ENCODE measurements around the gene IRF2BP2.

IRF2BP2 gene

GRCh38 chr1:234593771-234594504 is 16.0 kb downstream of the IRF2BP2 start:
- TF ChIP-seq, protein P1, sequence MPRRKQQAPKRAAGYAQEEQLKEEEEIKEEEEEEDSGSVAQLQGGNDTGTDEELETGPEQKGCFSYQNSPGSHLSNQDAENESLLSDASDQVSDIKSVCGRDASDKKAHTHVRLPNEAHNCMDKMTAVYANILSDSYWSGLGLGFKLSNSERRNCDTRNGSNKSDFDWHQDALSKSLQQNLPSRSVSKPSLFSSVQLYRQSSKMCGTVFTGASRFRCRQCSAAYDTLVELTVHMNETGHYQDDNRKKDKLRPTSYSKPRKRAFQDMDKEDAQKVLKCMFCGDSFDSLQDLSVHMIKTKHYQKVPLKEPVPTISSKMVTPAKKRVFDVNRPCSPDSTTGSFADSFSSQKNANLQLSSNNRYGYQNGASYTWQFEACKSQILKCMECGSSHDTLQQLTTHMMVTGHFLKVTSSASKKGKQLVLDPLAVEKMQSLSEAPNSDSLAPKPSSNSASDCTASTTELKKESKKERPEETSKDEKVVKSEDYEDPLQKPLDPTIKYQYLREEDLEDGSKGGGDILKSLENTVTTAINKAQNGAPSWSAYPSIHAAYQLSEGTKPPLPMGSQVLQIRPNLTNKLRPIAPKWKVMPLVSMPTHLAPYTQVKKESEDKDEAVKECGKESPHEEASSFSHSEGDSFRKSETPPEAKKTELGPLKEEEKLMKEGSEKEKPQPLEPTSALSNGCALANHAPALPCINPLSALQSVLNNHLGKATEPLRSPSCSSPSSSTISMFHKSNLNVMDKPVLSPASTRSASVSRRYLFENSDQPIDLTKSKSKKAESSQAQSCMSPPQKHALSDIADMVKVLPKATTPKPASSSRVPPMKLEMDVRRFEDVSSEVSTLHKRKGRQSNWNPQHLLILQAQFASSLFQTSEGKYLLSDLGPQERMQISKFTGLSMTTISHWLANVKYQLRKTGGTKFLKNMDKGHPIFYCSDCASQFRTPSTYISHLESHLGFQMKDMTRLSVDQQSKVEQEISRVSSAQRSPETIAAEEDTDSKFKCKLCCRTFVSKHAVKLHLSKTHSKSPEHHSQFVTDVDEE (CRISPR knock-in tag; IDR thresholded peaks at IDR 0.05), result no peak
- no peak for ATAC-seq

DNA sequence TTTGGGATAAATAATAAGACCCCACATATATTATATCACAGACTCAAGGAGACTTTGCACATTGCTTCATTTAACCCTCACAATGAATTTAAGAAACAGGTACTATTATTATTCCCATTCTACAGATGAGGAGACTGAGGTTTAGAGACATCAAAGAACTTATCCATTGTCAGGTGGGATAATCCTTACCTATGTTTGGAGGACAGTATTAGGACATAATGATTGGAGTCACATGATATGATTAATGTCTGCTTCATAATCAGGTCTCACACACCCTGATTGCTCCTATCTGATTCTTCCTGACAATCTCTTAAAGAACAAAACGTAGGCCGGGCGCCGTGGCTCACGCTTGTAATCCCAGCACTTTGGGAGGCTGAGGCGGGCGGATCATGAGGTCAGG is 16.9 kb downstream of the IRF2BP2 start:
- no peak for ATAC-seq
- TF ChIP-seq PATZ1 (CRISPR knock-in tag; IDR thresholded peaks at IDR 0.05; ENCODE audit: borderline replicate concordance), result no peak

- TF ChIP-seq PPARA (CRISPR knock-in tag; IDR thresholded peaks at IDR 0.05; ENCODE audit: borderline replicate concordance) (no peak), TCF4 (CRISPR knock-in tag; IDR thresholded peaks at IDR 0.05; ENCODE audit: borderline replicate concordance) (no peak), OSR1 (CRISPR knock-in tag; IDR thresholded peaks at IDR 0.05) (no peak), ISL1 (CRISPR knock-in tag; IDR thresholded peaks at IDR 0.05) (no peak), ESRRG (CRISPR knock-in tag; IDR thresholded peaks at IDR 0.05) (no peak), GLIS3 (CRISPR knock-in tag; IDR thresholded peaks at IDR 0.05) (no peak), PATZ1 (CRISPR knock-in tag; IDR thresholded peaks at IDR 0.05; ENCODE audit: borderline replicate concordance) (no peak), ZNF565 (CRISPR knock-in tag; conservative IDR thresholded peaks at IDR 0.05; ENCODE audit: low read depth) (no peak), BACH2 (CRISPR knock-in tag; IDR thresholded peaks at IDR 0.05; ENCODE audit: borderline replicate concordance) (no peak), ZFP3 (CRISPR knock-in tag; IDR thresholded peaks at IDR 0.05) (no peak)
These were observed 17.7 kb downstream of the IRF2BP2 start for GRCh38 chr1:234592240-234592639.

DNA sequence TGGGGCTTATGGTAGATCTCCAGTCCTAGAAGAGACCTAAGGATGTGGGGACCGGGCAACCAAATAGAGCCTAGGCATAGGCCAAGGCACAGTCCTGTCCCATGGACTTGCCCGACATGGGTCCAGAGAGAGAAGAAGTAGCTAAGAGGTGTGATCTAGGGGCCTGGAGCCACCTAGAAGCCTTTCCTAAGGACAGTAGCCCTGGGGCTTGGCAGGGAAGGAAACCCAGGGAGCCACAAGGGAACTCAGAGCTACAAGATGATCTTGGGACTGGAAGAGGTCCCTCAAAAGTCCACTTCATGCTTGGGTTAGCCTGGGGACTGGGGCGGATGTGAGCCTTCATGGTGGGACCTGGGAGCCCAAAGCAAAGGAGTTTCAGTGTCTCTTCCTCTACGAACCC is 18.8 kb downstream of the IRF2BP2 start:
- TF ChIP-seq CSDC2 (CRISPR knock-in tag; IDR thresholded peaks at IDR 0.05) (no peak), ZFP3 (CRISPR knock-in tag; IDR thresholded peaks at IDR 0.05) (no peak), GLIS3 (CRISPR knock-in tag; IDR thresholded peaks at IDR 0.05) (no peak), ZC3H10 (CRISPR knock-in tag; IDR thresholded peaks at IDR 0.05) (no peak), CREB5 (CRISPR knock-in tag; IDR thresholded peaks at IDR 0.05; ENCODE audit: low read depth) (no peak), RARB (CRISPR knock-in tag; IDR thresholded peaks at IDR 0.05) (no peak), PATZ1 (CRISPR knock-in tag; IDR thresholded peaks at IDR 0.05; ENCODE audit: borderline replicate concordance) (no peak), ESRRG (CRISPR knock-in tag; IDR thresholded peaks at IDR 0.05) (no peak), ZFP30 (CRISPR knock-in tag; IDR thresholded peaks at IDR 0.05) (no peak), PPARA (CRISPR knock-in tag; IDR thresholded peaks at IDR 0.05; ENCODE audit: borderline replicate concordance) (no peak), ZNF565 (CRISPR knock-in tag; conservative IDR thresholded peaks at IDR 0.05; ENCODE audit: low read depth) (no peak), TOX (CRISPR knock-in tag; IDR thresholded peaks at IDR 0.05; ENCODE audit: borderline replicate concordance) (no peak)
- TF ChIP-seq, protein P2, sequence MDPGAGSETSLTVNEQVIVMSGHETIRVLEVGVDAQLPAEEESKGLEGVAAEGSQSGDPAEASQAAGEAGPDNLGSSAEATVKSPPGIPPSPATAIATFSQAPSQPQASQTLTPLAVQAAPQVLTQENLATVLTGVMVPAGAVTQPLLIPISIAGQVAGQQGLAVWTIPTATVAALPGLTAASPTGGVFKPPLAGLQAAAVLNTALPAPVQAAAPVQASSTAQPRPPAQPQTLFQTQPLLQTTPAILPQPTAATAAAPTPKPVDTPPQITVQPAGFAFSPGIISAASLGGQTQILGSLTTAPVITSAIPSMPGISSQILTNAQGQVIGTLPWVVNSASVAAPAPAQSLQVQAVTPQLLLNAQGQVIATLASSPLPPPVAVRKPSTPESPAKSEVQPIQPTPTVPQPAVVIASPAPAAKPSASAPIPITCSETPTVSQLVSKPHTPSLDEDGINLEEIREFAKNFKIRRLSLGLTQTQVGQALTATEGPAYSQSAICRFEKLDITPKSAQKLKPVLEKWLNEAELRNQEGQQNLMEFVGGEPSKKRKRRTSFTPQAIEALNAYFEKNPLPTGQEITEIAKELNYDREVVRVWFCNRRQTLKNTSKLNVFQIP (CRISPR knock-in tag; IDR thresholded peaks at IDR 0.05; ENCODE audit: borderline replicate concordance, low read depth), result no peak
- ATAC-seq, result no peak

More at GRCh38 chr1:234592240-234592639, 17.7 kb downstream of the IRF2BP2 start:
- no peak for ATAC-seq

Measured in SK-N-SH treated with all-trans-retinoic acid at 6 μM for 48 hours (cell line).